ENCODE results near the gene HDAC11. TPM values are rescaled to one million over a fixed set of nuclear protein-coding genes. Genes with fewer than 3 reads are reported as not detected.
A peak's percentile ranks its signal among the peaks of the same experiment; 100 is the strongest.

HDAC11 gene
- total and polyA plus RNA-seq, 2 experiments from 2014 or later = 11.7 to 12.2 TPM

DNA sequence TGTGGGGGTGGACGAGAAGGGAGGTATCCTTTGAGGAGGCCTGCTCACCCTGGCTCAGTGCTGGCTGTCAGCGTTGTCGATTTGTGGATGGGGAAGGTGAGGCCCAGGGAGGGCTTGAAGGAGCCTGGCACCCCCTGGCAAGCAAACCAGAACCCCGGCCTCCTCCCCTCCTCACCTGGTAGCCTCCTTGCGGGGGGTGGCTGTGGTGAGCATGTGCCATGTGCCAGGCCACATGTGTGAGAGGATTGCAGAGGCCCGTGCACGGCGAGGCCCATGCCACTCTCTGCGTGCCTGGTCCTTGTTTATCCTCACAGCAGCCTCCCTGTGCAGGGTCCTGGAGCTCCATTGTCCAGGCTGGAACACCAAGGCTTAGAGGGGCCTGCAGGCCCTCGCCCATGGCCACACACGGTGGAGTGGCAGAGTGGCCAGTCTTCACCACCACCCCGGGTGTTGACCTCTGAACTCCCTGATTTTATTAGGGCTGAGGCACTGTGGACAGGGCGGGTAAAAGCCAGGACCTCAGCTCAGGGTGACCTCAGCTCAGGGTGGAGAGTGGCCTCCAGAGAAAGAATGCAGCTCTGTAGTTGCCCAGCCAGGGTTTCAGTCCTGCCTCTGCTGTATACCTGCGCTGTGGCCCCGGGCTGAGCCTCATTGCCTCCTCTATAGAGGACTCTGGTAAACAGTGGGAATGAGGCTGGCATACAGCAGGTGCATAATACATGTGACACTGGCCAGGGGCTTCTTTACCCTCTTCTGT lies 29.1 kb downstream of the HDAC11 start:
- H3K4me1 ChIP-seq (ENCODE audit: insufficient read depth) = peaks cover 22% of the 10 kb centered on the region
- no peak overlapping the region for H3K9ac ChIP-seq
- H3F3A ChIP-seq (ENCODE audit: insufficient read depth) = peaks cover 11% of the 10 kb centered on the region
- H3K27ac ChIP-seq = no peak overlapping the region
- H3K9me2 ChIP-seq (ENCODE audit: insufficient read depth) = no peaks in the 10 kb centered on the region
- H3K79me2 ChIP-seq (ENCODE audit: insufficient read depth) = no peaks in the 10 kb centered on the region
- no peak overlapping the region for H3K4me2 ChIP-seq (ENCODE audit: unreplicated experiment)
- no peaks in the 10 kb centered on the region for H3K9me3 ChIP-seq (ENCODE audit: low read depth)
- H3K27me3 ChIP-seq (replicated peaks; ENCODE audit: insufficient read depth) = no peaks in the 10 kb centered on the region
- in situ Hi-C loops (cut with MboI) = no loop called here
- H3K4me3 ChIP-seq = no peak overlapping the region
- no peak for DNase-seq
- H3K36me3 ChIP-seq (ENCODE audit: low read depth) = no peaks in the 10 kb centered on the region
- no peak for TF ChIP-seq EZH2phosphoT487 (IDR thresholded peaks at IDR 0.05; ENCODE audit: insufficient read depth, low read depth)
- H2AFZ ChIP-seq = no peak overlapping the region
- 93 to 95% methylated on average over 15 of the region's 15 CpGs for WGBS, 2 experiments (ENCODE audit: low coverage in 1 of 2, low lambda C conversion rate in 2 of 2, missing lambda C conversion rate in 2 of 2)
- H4K20me1 ChIP-seq (ENCODE audit: insufficient read depth) = no peaks in the 10 kb centered on the region

DNA sequence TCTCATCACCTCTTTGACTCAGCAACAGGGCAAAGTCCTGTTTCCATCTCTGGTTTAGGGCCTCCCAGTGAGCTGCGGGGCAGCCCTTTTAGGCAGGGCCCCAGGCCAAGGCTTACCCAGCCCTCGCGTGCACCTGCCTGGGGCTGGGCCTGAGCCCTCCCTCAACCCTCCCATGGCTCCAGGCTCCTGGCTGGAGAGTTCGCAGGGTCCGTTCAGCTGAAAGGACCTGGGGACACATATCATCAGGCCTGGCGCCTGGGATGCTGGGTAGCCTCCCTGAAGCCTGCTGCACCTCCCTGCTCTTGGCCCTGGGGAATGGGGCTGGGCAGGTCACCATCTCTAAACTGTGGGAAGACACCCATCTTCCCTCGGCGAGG lies 29.7 kb downstream of the HDAC11 start:
- H3K79me2 ChIP-seq (ENCODE audit: insufficient read depth) = no peaks in the 10 kb centered on the region
- H3K27me3 ChIP-seq (replicated peaks; ENCODE audit: insufficient read depth) = no peaks in the 10 kb centered on the region
- TF ChIP-seq EZH2 (IDR thresholded peaks at IDR 0.05; ENCODE audit: insufficient read depth, poor library complexity, severe bottlenecking) (no peak), EZH2phosphoT487 (IDR thresholded peaks at IDR 0.05; ENCODE audit: insufficient read depth, low read depth) (no peak)
- H3F3A ChIP-seq (ENCODE audit: insufficient read depth) = peaks cover 17% of the 10 kb centered on the region
- no peak overlapping the region for H3K9ac ChIP-seq
- no peaks in the 10 kb centered on the region for H4K20me1 ChIP-seq (ENCODE audit: insufficient read depth)
- no peak overlapping the region for H3K4me2 ChIP-seq (ENCODE audit: unreplicated experiment)
- H2AFZ ChIP-seq = no peak overlapping the region
- no peaks in the 10 kb centered on the region for H3K9me3 ChIP-seq (ENCODE audit: low read depth)
- in situ Hi-C loops (cut with MboI) = no loop called here
- H3K4me3 ChIP-seq = no peak overlapping the region
- no peaks in the 10 kb centered on the region for H3K36me3 ChIP-seq (ENCODE audit: low read depth)
- H3K27ac ChIP-seq = no peak overlapping the region
- no peak for DNase-seq
- no peaks in the 10 kb centered on the region for H3K9me2 ChIP-seq (ENCODE audit: insufficient read depth)
- H3K4me1 ChIP-seq (ENCODE audit: insufficient read depth) = peaks cover 28% of the 10 kb centered on the region
- WGBS, 2 experiments (ENCODE audit: low coverage in 1 of 2, low lambda C conversion rate in 2 of 2, missing lambda C conversion rate in 2 of 2) = 88 to 90% methylated on average over 7 to 8 of the region's 8 CpGs

DNA sequence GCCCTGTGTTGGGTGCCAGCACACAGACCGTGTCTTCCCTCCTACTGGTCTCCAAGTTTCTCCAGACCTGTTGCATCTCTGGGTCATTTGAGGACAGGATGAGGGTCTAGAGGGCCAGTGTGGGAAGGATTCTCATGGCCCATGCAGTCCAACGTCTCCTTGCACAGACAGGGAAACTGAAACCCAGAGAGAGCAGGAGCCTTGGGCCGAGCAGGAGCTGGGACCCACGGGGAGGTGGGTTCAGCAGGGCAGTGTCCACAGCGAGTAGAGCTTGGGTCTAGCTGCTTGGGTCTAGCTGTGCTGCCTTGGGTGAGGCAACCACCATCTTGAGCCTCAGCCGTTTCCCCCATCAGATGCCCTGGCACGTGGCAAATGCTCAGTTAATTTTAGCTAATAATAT lies 32.3 kb downstream of the HDAC11 start:
- Histone ChIP-seq H3K4me3 (no peak overlapping the region), H3K4me1 (ENCODE audit: insufficient read depth) (peaks cover 27% of the 10 kb centered on the region), H3K9me2 (ENCODE audit: insufficient read depth) (no peaks in the 10 kb centered on the region), H3K27me3 (replicated peaks; ENCODE audit: insufficient read depth) (no peaks in the 10 kb centered on the region), H4K20me1 (ENCODE audit: insufficient read depth) (no peaks in the 10 kb centered on the region), H3K4me2 (ENCODE audit: unreplicated experiment) (no peak overlapping the region), H3F3A (ENCODE audit: insufficient read depth) (peaks cover 21% of the 10 kb centered on the region), H3K27ac (no peak overlapping the region), H3K9ac (peak overlapping the region; percentile 71; the same call in 1 of the 2 replicates), H3K36me3 (ENCODE audit: low read depth) (no peaks in the 10 kb centered on the region), H2AFZ (no peak overlapping the region), H3K9me3 (ENCODE audit: low read depth) (no peaks in the 10 kb centered on the region), H3K79me2 (ENCODE audit: insufficient read depth) (no peaks in the 10 kb centered on the region)
- DNase-seq = no peak
- WGBS, 2 experiments (ENCODE audit: low coverage in 1 of 2, low lambda C conversion rate in 2 of 2, missing lambda C conversion rate in 2 of 2) = 77 to 83% methylated on average over 7 of the region's 7 CpGs
- TF ChIP-seq EZH2phosphoT487 (IDR thresholded peaks at IDR 0.05; ENCODE audit: insufficient read depth, low read depth) (no peak), EZH2 (IDR thresholded peaks at IDR 0.05; ENCODE audit: insufficient read depth, poor library complexity, severe bottlenecking) (no peak)
- in situ Hi-C loops (cut with MboI) = no loop called here

DNA sequence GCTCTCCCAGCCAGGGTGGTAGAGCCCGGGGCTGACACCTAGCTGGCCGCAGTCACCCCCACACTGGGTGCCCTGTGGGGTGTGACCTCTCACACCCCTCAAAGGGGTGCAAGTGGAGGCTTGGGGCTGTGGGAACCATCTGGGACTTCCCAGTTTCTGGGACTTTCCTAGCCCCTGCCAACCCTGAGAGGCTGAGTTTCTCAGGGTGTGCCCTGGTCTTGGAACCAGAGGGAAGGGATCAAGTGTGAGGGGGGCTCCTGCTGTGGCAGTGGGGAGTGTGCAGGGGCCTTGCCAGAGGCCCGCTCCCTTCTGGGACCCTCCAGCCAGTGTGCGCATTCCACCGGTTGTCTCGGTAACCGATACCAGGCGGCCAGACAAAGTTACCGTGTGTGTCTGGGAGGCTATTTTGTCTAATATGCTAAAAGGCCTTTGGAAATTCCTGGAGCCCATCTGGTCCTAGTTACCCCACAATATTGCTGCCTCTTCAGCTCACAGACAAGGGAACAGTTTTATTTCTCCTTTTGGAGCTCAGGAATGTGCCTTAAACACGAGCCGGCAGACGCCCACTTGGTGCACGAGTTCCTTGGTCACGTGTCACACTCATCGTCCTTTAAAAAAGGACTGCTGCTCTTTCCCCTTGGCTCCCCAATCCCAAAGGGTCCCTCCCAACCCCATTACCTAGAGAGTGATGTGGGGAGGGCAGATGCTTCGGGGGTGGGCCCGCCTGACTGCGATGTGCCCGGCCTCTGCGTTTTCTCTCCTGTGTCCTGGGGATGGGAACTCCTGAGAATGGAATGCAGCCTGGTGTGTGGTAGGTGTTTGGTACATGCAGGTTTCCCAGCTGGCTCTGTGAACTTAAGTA lies 33.2 kb downstream of the HDAC11 start:
- peak; percentile 87 for DNase-seq
- Histone ChIP-seq H3F3A (ENCODE audit: insufficient read depth) (peaks cover 15% of the 10 kb centered on the region), H3K27me3 (replicated peaks; ENCODE audit: insufficient read depth) (no peaks in the 10 kb centered on the region), H3K27ac (peak overlapping the region; percentile 86), H3K9ac (peak overlapping the region; percentile 71), H3K9me2 (ENCODE audit: insufficient read depth) (no peaks in the 10 kb centered on the region), H3K4me1 (ENCODE audit: insufficient read depth) (peaks cover 19% of the 10 kb centered on the region), H2AFZ (peak overlapping the region; percentile 58), H3K9me3 (ENCODE audit: low read depth) (no peaks in the 10 kb centered on the region), H3K4me2 (ENCODE audit: unreplicated experiment) (peak overlapping the region; percentile 74), H4K20me1 (ENCODE audit: insufficient read depth) (no peaks in the 10 kb centered on the region), H3K79me2 (ENCODE audit: insufficient read depth) (no peaks in the 10 kb centered on the region), H3K4me3 (no peak overlapping the region; the same call in 1 of the 2 replicates), H3K36me3 (ENCODE audit: low read depth) (no peaks in the 10 kb centered on the region)
- WGBS, 2 experiments (ENCODE audit: low coverage in 1 of 2, low lambda C conversion rate in 2 of 2, missing lambda C conversion rate in 2 of 2) = 11% methylated on average over 17 to 20 of the region's 20 CpGs
- in situ Hi-C loops (cut with MboI) = no loop called here
- TF ChIP-seq EZH2 (IDR thresholded peaks at IDR 0.05; ENCODE audit: insufficient read depth, poor library complexity, severe bottlenecking) (no peak), EZH2phosphoT487 (IDR thresholded peaks at IDR 0.05; ENCODE audit: insufficient read depth, low read depth) (no peak)

Measured in GM23248 (cell line).